Activated CD4-positive, alpha-beta T cell treated with anti-CD3 and anti-CD28 coated beads, Interleukin-2, amount 10 ng/mL, durations not matched to agents 7 days and 5 days (primary cell): ENCODE data around the gene RPS16. TPM values are rescaled to one million over a fixed set of nuclear protein-coding genes. Genes with fewer than 3 reads are reported as not detected.
A peak's percentile ranks its signal among the peaks of the same experiment; 100 is the strongest.

Experiments used
- CTCF ChIA-PET: fragments of 350-600 bp; sonication (Branson Sonifier 250); formaldehyde crosslinking; loops from one replicate; lab custom pipeline; 2021; ENCODE audit warnings: antibody characterized with exemption; lab: Charles Lee
- POLR2A ChIA-PET: fragments of 350-600 bp; sonication (Branson Sonifier 250); formaldehyde crosslinking; loops from one replicate; lab custom pipeline; 2021; ENCODE audit warnings: antibody characterized with exemption; lab: Charles Lee
- DNase-seq: peaks from one replicate; pipeline ENCODE4 v3.0.0-alpha.2; 2020
- H3K27ac Mint-ChIP-seq: one replicate; pipeline ENCODE4 v1.8.0; 2021; ENCODE audit warnings: mild to moderate bottlenecking, moderate library complexity, mixed read lengths
- H3K27me3 Mint-ChIP-seq: one replicate; pipeline ENCODE4 v1.8.0; 2021; ENCODE audit warnings: mixed read lengths
- H3K36me3 Mint-ChIP-seq: one replicate; pipeline ENCODE4 v1.8.0; 2021; ENCODE audit warnings: low read depth, mixed read lengths
- H3K4me1 Mint-ChIP-seq: one replicate; pipeline ENCODE4 v1.8.0; 2021; ENCODE audit warnings: mixed read lengths
- H3K4me3 Mint-ChIP-seq: one replicate; pipeline ENCODE4 v1.8.0; 2021; ENCODE audit warnings: mild to moderate bottlenecking, moderate library complexity, mixed read lengths
- H3K9me3 Mint-ChIP-seq: one replicate; pipeline ENCODE4 v1.8.0; 2021; ENCODE audit warnings: mixed read lengths
- microRNA-seq: library from miRNA; unstranded; fragments of <30 nt; microRNA quantifications from one replicate; pipeline ENCODE4 v1.2.0, GENCODE V29; 2021; ENCODE audit warnings: borderline microRNAs expressed, borderline replicate concordance
- total RNA-seq, 2 experiments: library from RNA; stranded (reverse); gene quantifications; one replicate each; pipeline ENCODE4 v1.2.3, GENCODE V29; 2021

Gene RPS16
- total RNA-seq, 2 experiments from 2014 or later, result 2,465 to 3,009 TPM

DNA sequence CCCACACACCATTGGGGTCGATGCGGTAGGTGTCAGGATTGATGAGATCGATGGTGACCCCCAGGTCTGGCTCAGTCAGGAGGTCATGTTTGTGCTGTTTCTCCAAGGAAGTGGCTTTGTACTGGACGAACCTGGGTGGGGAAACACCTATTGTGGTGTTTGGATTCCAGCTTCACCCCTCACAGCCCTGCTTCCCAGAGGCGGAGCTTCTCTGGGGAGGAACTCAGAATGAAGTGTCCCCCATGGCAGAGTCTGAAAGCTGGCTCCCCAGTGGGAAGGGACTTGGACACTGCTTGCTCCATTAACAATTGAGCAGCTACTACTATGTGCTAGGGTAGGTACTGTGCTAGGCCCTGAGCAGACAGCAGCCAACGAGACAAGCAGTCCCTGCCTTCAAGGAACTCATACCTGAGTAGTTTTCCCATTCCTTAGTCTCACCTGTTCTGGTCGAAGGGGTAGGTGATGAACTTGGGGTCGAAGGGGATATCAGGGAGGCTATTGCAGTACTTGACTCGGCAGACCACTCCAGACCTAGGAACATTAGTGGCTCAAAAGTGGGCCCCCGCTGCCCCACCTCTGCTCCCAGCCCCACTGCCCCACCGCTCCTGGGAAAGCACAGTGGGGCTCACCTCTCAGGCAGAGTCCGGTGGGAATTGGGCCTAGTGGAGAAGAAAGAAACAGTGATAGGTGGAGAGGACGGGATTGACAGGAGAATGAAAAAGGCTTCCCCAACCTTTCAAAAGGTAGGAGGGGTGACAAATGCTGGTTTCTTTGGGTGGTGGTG is 45.9 kb downstream of the RPS16 start:
- peak overlapping the region; percentile 86 for H3K4me3 Mint-ChIP-seq
- H3K4me1 Mint-ChIP-seq, result peaks cover 44% of the 10 kb centered on the region
- CTCF ChIA-PET, result interaction anchor here (1.3 to 2.6 kb wide), 3 partner anchors 9 to 22 kb away, joined by 4 to 11 read pairs (median 7); no protein-coding TSS in a partner anchor
- POLR2A ChIA-PET, result interaction anchor here (1.8 kb wide), 1 partner anchor 46 kb away, joined by 10 read pairs; the partner anchor contains the start of gene RPS16
- H3K36me3 Mint-ChIP-seq, result peaks cover 44% of the 10 kb centered on the region
- H3K27ac Mint-ChIP-seq, result peak overlapping the region; percentile 99
- no peak for DNase-seq
- H3K9me3 Mint-ChIP-seq, result no peaks in the 10 kb centered on the region
- no peaks in the 10 kb centered on the region for H3K27me3 Mint-ChIP-seq

DNA sequence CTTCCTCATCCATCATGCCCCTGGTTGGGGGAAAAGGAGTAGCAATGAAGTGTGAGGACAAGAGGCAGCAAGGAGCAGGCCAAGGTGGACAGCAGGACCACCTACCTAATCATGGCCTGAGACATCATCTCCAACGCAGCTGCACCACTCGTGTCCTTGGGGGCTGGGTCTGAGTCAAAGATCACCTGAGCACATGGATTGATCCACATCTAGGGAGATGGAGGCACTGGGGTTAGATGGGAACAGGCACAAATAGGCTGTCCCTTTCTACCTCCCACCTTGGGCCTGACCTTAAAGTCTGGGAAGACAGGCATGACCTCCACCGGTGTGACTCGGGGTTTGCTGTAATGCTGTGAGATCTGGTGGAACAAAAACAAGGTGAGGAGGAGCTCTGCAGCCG is 47.1 kb downstream of the RPS16 start:
- ChIA-PET CTCF (interaction anchor here (1.3 kb wide), 1 partner anchor 10 kb away, joined by 4 read pairs; no protein-coding TSS in a partner anchor), POLR2A (no interaction called here)
- DNase-seq, result no peak
- Mint-ChIP-seq H3K36me3 (peaks cover 42% of the 10 kb centered on the region), H3K9me3 (no peaks in the 10 kb centered on the region), H3K4me3 (no peak overlapping the region), H3K4me1 (peaks cover 40% of the 10 kb centered on the region), H3K27me3 (no peaks in the 10 kb centered on the region), H3K27ac (peak overlapping the region; percentile 99)

DNA sequence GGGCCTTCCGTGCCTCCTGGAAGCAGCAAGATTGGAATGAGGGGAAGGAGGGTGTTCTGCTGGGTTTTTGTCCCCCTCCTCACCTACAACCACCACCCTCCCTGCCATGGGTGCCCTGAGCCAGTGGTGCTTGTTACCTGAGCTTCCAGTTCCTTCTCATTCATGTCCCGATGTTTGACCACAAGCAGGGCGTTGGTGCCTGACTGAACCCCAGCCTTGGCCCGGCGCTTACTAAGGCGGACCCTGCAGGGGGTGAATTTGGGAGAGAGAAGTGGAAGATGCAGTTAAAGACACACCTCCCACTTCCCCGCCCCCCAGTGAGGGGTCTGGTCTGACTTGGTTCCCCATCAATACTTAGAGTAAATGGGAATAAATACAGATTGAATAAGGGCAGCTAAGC is 49.2 kb downstream of the RPS16 start:
- no peak for DNase-seq
- Mint-ChIP-seq H3K27me3 (no peaks in the 10 kb centered on the region), H3K4me3 (no peak overlapping the region), H3K9me3 (no peaks in the 10 kb centered on the region), H3K36me3 (peaks cover 43% of the 10 kb centered on the region), H3K27ac (peak overlapping the region; percentile 54), H3K4me1 (peaks cover 26% of the 10 kb centered on the region)
- POLR2A ChIA-PET, result no interaction called here
- CTCF ChIA-PET, result no interaction called here

DNA sequence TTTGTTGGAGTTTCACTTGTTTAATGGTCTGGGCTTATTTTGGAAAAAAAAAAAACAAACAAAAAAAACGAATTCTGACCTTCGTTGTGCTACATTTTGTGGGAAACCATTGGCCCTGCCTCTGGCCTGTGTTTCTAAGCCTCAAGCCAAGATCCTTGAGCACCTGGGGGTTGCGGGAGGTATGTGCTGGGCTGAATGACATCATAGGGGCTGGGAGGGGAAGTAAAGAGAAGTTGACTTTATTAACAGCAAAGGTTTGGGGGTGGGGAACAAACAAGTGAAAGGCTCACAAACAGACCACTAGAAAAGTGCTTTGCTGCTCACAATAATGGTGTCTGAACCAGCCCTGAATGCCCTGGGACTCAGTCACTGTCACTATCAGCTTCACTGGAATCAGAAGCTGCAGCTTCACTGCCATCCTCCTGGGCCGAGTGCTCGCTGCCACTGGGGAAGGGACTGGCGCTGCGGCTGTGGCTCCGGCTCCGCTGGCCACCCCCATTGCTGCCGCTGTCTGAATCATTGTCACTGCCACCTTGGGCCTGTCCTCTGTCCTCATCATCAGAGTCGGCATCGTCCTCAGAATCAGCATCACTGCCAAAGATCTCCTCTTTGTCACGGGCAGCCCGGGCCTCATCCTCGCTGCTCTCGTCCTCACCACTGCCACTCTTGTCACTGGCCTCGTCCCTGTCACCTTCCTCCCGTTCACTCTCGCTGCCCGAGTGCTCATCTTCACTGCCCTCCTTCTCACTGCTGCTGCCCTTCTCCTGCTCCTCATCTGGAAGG is 49.9 kb downstream of the RPS16 start:
- no peak for DNase-seq
- no peaks in the 10 kb centered on the region for H3K9me3 Mint-ChIP-seq
- ChIA-PET CTCF (no interaction called here), POLR2A (no interaction called here)
- peaks cover 23% of the 10 kb centered on the region for H3K4me1 Mint-ChIP-seq
- H3K27ac Mint-ChIP-seq, result peak overlapping the region; percentile 52
- no peak overlapping the region for H3K4me3 Mint-ChIP-seq
- no peaks in the 10 kb centered on the region for H3K27me3 Mint-ChIP-seq
- H3K36me3 Mint-ChIP-seq, result peaks cover 48% of the 10 kb centered on the region

DNA sequence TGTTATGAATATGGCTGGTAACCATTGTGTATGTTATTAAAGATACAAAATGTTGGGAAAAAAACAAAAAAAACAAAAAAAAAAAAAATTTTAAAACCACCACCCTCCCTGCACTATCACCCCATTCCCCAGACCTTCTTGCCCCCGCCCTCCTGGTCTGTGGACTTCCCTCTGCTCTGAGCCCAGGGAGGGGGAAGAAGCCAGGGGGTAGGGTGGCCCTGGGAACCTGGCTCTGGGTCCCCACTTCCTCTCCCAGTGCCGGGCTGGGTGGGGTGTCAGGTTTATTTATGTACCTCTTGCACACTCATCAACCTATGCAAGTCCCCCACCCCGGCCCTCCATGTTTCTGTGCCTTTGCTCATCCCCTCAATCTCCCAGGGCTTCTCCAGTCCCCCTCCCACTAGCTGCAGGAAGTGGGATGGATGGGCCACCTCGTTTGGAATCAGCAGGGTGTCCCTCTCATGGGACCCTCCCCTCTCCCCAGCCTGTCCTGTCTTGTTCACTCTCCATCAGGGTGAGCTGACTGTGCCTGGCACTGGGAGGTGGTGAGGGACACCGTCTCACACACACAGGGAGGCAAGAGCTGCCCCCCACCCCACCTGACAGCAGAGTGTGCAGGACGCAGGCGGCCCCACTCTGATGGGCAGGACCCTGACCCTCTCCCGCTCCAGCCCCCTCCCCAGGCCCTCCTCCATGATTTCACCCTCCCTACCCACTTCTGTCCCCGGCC is 50.7 kb downstream of the RPS16 start:
- peaks cover 49% of the 10 kb centered on the region for H3K36me3 Mint-ChIP-seq
- H3K4me1 Mint-ChIP-seq, result peaks cover 18% of the 10 kb centered on the region
- ChIA-PET POLR2A (no interaction called here), CTCF (no interaction called here)
- no peak overlapping the region for H3K27ac Mint-ChIP-seq
- H3K4me3 Mint-ChIP-seq, result no peak overlapping the region
- no peak for DNase-seq
- H3K27me3 Mint-ChIP-seq, result no peaks in the 10 kb centered on the region
- no peaks in the 10 kb centered on the region for H3K9me3 Mint-ChIP-seq

Small RNAs within 50 kb of the gene (microRNA-seq; reads per million reads assigned to microRNA genes)
- gene MIR4530, result not detected

Other genes with a start within 250 kb of the RPS16 start
- gene NCCRP1, start 239.0 kb downstream of the RPS16 start, total RNA-seq, result not detected
- gene SYCN, start 231.7 kb downstream of the RPS16 start, total RNA-seq, result not detected
- gene IFNL3, start 190.9 kb downstream of the RPS16 start, total RNA-seq, result not detected
- not detected for gene IFNL4, start 187.1 kb downstream of the RPS16 start, total RNA-seq
- not detected for gene IFNL2, start 167.6 kb downstream of the RPS16 start, total RNA-seq
- not detected for gene IFNL1, start 139.5 kb downstream of the RPS16 start, total RNA-seq
- gene LRFN1, start 115.1 kb downstream of the RPS16 start, total RNA-seq, result 1 to 10 TPM; 6.4 to 6.5 TPM
- 100 to 1,000 TPM; 577 to 668 TPM for gene GMFG, start 99.9 kb downstream of the RPS16 start, total RNA-seq
- 10 to 100 TPM; 40.2 to 45.6 TPM for gene SAMD4B, start 93.5 kb downstream of the RPS16 start, total RNA-seq
- gene PAF1, start 44.8 kb downstream of the RPS16 start, total RNA-seq, result 10 to 100 TPM; 43.8 to 44.5 TPM
- 10 to 100 TPM; 34.9 to 40.1 TPM for gene MED29, start 44.6 kb downstream of the RPS16 start, total RNA-seq
- gene ZFP36, start 29.1 kb downstream of the RPS16 start, total RNA-seq, result 10 to 100 TPM; 92.5 to 93.4 TPM
- 10 to 100 TPM; 74.4 to 77.9 TPM for gene PLEKHG2, start 23.3 kb downstream of the RPS16 start, total RNA-seq
- gene SUPT5H, start 9.6 kb upstream of the RPS16 start, total RNA-seq, result 100 to 1,000 TPM; 144 to 150 TPM
- gene TIMM50, start 44.9 kb upstream of the RPS16 start, total RNA-seq, result 10 to 100 TPM; 45.7 to 56.8 TPM
- under 1 TPM in 1 of 2 experiments, not detected in 1; 0.35 TPM for gene DLL3, start 63.0 kb upstream of the RPS16 start, total RNA-seq
- not detected for gene SELENOV, start 79.2 kb upstream of the RPS16 start, total RNA-seq
- 1 to 10 TPM; 3.4 to 5.1 TPM for gene EID2B, start 96.9 kb upstream of the RPS16 start, total RNA-seq
- gene EID2, start 104.2 kb upstream of the RPS16 start, total RNA-seq, result 10 to 100 TPM; 17.2 to 20.3 TPM
- not detected for gene LGALS13, start 166.6 kb upstream of the RPS16 start, total RNA-seq
- gene LGALS16, start 220.0 kb upstream of the RPS16 start, total RNA-seq, result not detected